Measurements from ENCODE around the gene PSPH. TPM values are rescaled to one million over a fixed set of nuclear protein-coding genes. Genes with fewer than 3 reads are reported as not detected.

PSPH gene
- total and polyA plus RNA-seq, 2 donors (not counting 1 experiment from before 2014, with no cell fraction given): 14.4 to 74.3 TPM

DNA sequence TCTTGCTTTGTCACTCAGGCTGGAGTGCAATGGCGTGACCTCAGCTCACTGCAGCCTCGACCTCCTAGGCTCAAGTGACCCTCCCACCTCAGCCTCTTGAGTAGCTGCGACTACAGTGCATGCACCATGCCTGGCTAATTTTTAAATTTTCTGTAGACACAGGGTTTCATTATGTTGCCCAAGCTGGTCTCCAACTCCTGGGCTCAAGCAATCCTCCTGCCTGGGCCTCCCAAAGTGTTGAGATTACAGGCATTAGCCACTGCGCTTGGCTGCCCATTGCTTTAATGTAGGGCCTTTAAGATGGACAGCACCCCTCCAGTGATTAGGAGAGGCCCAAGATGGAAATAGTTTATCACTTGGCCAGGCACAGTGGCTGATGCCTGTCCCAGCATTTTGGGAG, 47.5 kb downstream of the PSPH start:
- no peaks in the 10 kb centered on the region for H4K20me1 ChIP-seq (ENCODE audit: control insufficient read depth, extremely low read depth, insufficient read depth, low read length)
- no peaks in the 10 kb centered on the region for H3K27me3 ChIP-seq (ENCODE audit: control insufficient read depth, insufficient read depth, low read length)

DNA sequence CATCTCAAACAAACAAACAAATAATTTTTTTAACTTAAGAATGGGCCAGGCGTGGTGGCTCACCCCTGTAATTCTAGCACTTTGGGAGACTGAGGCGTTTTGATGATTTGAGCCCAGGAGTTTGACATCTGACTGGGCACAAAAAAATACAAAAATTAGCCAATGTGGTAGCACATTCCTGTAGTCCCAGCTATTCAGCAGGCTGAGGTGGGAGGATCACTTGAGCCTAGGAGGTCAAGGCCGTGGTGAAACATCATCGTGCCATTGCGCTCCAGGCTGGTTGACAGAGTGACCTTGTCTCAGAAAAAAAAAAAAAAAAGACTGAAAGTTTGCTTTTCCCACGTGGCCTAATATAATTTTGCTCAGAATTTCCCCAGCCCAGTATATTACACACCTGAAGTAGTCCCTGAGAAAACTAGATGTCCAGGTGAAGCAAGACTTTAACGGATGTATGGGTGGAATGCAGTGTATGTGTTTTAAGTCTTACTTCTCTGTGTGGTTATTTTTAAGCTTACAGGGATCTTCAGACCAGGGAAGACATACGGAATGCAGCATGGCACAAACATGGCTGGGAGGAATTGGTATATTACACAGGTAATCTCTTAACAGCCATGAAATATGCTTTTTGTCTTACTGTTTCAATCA, 54.3 kb downstream of the PSPH start:
- Histone ChIP-seq H3K9me3 (ENCODE audit: control insufficient read depth, insufficient read depth, low read depth, low read length) (no peaks in the 10 kb centered on the region), H3K4me3 (replicated peaks in 1 of 4; ENCODE audit: control extremely low read depth in 1 of 4, insufficient read depth in 1 of 4, low read depth in 3 of 4, low read length in 4 of 4) (no peak overlapping the region), H3K4me2 (ENCODE audit: extremely low read depth, insufficient read depth, low read length) (no peak overlapping the region), H3K27ac (ENCODE audit: insufficient read depth, low read length) (no peak overlapping the region), H3K27me3 (ENCODE audit: control insufficient read depth, insufficient read depth, low read length) (no peaks in the 10 kb centered on the region), H3K4me1 (ENCODE audit: control insufficient read depth, extremely low read depth, insufficient read depth, low read length) (no peaks in the 10 kb centered on the region), H4K20me1 (ENCODE audit: control insufficient read depth, extremely low read depth, insufficient read depth, low read length) (no peaks in the 10 kb centered on the region), H3K79me2 (ENCODE audit: control insufficient read depth, insufficient read depth, low read length) (no peaks in the 10 kb centered on the region), H3K36me3 (ENCODE audit: control insufficient read depth, insufficient read depth, low read length) (no peaks in the 10 kb centered on the region), H3K9ac (ENCODE audit: insufficient read depth, low read length) (no peak overlapping the region), H2AFZ (ENCODE audit: low read length) (no peak overlapping the region)
- TF ChIP-seq CTCF (conservative IDR thresholded peaks at IDR 0.05 in 1 of 2, IDR thresholded peaks at IDR 0.05 in 1 of 2; ENCODE audit: low read depth in 1 of 2, low read length in 2 of 2): no peak
- no peak for TF ChIP-seq EZH2 (IDR thresholded peaks at IDR 0.05; ENCODE audit: low read length, missing control alignments)
- no peak for DNase-seq (ENCODE audit: low read depth in 2 of 2)

More for the DNA sequence above, 47.5 kb downstream of the PSPH start:
- Histone ChIP-seq H3K4me1 (ENCODE audit: control insufficient read depth, extremely low read depth, insufficient read depth, low read length) (no peaks in the 10 kb centered on the region), H3K4me3 (replicated peaks in 1 of 4; ENCODE audit: control extremely low read depth in 1 of 4, insufficient read depth in 1 of 4, low read depth in 3 of 4, low read length in 4 of 4) (no peak overlapping the region), H3K4me2 (ENCODE audit: extremely low read depth, insufficient read depth, low read length) (no peak overlapping the region), H3K9ac (ENCODE audit: insufficient read depth, low read length) (no peak overlapping the region), H3K9me3 (ENCODE audit: control insufficient read depth, insufficient read depth, low read depth, low read length) (no peaks in the 10 kb centered on the region), H3K36me3 (ENCODE audit: control insufficient read depth, insufficient read depth, low read length) (no peaks in the 10 kb centered on the region), H3K27ac (ENCODE audit: insufficient read depth, low read length) (no peak overlapping the region), H2AFZ (ENCODE audit: low read length) (no peak overlapping the region), H3K79me2 (ENCODE audit: control insufficient read depth, insufficient read depth, low read length) (no peaks in the 10 kb centered on the region)
- TF ChIP-seq EZH2 (IDR thresholded peaks at IDR 0.05; ENCODE audit: low read length, missing control alignments) (no peak), CTCF (conservative IDR thresholded peaks at IDR 0.05 in 1 of 2, IDR thresholded peaks at IDR 0.05 in 1 of 2; ENCODE audit: low read depth in 1 of 2, low read length in 2 of 2) (no peak)
- DNase-seq (ENCODE audit: low read depth in 2 of 2): no peak

- H3K27me3 ChIP-seq (ENCODE audit: control insufficient read depth, insufficient read depth, low read length): no peaks in the 10 kb centered on the region
- no peak overlapping the region for H3K27ac ChIP-seq (ENCODE audit: insufficient read depth, low read length)
- H3K79me2 ChIP-seq (ENCODE audit: control insufficient read depth, insufficient read depth, low read length): no peaks in the 10 kb centered on the region
- no peak overlapping the region for H3K4me3 ChIP-seq (replicated peaks in 1 of 4; ENCODE audit: control extremely low read depth in 1 of 4, insufficient read depth in 1 of 4, low read depth in 3 of 4, low read length in 4 of 4)
- no peaks in the 10 kb centered on the region for H3K4me1 ChIP-seq (ENCODE audit: control insufficient read depth, extremely low read depth, insufficient read depth, low read length)
- no peaks in the 10 kb centered on the region for H3K9me3 ChIP-seq (ENCODE audit: control insufficient read depth, insufficient read depth, low read depth, low read length)
- no peaks in the 10 kb centered on the region for H4K20me1 ChIP-seq (ENCODE audit: control insufficient read depth, extremely low read depth, insufficient read depth, low read length)
- no peak overlapping the region for H2AFZ ChIP-seq (ENCODE audit: low read length)
- H3K36me3 ChIP-seq (ENCODE audit: control insufficient read depth, insufficient read depth, low read length): peaks cover 2% of the 10 kb centered on the region
- H3K4me2 ChIP-seq (ENCODE audit: extremely low read depth, insufficient read depth, low read length): no peak overlapping the region
- no peak for DNase-seq (ENCODE audit: low read depth in 2 of 2)
- no peak for TF ChIP-seq EZH2 (IDR thresholded peaks at IDR 0.05; ENCODE audit: low read length, missing control alignments)
- no peak for TF ChIP-seq CTCF (conservative IDR thresholded peaks at IDR 0.05 in 1 of 2, IDR thresholded peaks at IDR 0.05 in 1 of 2; ENCODE audit: low read depth in 1 of 2, low read length in 2 of 2)
- no peak overlapping the region for H3K9ac ChIP-seq (ENCODE audit: insufficient read depth, low read length)
Measured at GRCh38 chr7:55992346-55992745, 58.9 kb downstream of the PSPH start.

All from fibroblast of lung (primary cell).